ENCODE measurements around the gene FKBP5. TPM values are rescaled to one million over a fixed set of nuclear protein-coding genes. Genes with fewer than 3 reads are reported as not detected.

FKBP5 gene
- total and polyA plus RNA-seq, 9 donors = 36.2 to 231 (median 142) TPM

GRCh38 chr6:35626401-35626800 is 62.3 kb downstream of the FKBP5 start:
- H3K27ac ChIP-seq = no peak overlapping the region

GRCh38 chr6:35624341-35625070 is 64.2 kb downstream of the FKBP5 start:
- Histone ChIP-seq H3K4me1 (ENCODE audit: insufficient read depth) (peaks cover 9% of the 10 kb centered on the region), H3K4me3 (no peak overlapping the region), H3K9me3 (no peaks in the 10 kb centered on the region), H3K36me3 (no peaks in the 10 kb centered on the region), H3K27ac (no peak overlapping the region), H3K27me3 (no peaks in the 10 kb centered on the region)
- intact Hi-C loops (cut with DNase I) = no loop called here
- 65 to 75% (median 70%) methylated on average over 9 of the region's 9 CpGs for WGBS, 3 donors
- DNase-seq = no peak
- TF ChIP-seq EP300 (IDR thresholded peaks at IDR 0.05) (no peak), POLR2A (IDR thresholded peaks at IDR 0.05) (no peak), CTCF (IDR thresholded peaks at IDR 0.05) (no peak)

More at GRCh38 chr6:35626401-35626800, 62.3 kb downstream of the FKBP5 start:
- no peaks in the 10 kb centered on the region for H3K27me3 ChIP-seq
- no peak for DNase-seq
- WGBS, 3 donors = 81 to 88% (median 84%) methylated on average over 2 of the region's 2 CpGs
- H3K36me3 ChIP-seq = no peaks in the 10 kb centered on the region
- TF ChIP-seq CTCF (IDR thresholded peaks at IDR 0.05) (no peak), EP300 (IDR thresholded peaks at IDR 0.05) (no peak), POLR2A (IDR thresholded peaks at IDR 0.05) (no peak)
- H3K4me1 ChIP-seq (ENCODE audit: insufficient read depth) = peaks cover 4% of the 10 kb centered on the region
- H3K4me3 ChIP-seq = no peak overlapping the region
- intact Hi-C loops (cut with DNase I) = no loop called here
- H3K9me3 ChIP-seq = no peaks in the 10 kb centered on the region

DNA sequence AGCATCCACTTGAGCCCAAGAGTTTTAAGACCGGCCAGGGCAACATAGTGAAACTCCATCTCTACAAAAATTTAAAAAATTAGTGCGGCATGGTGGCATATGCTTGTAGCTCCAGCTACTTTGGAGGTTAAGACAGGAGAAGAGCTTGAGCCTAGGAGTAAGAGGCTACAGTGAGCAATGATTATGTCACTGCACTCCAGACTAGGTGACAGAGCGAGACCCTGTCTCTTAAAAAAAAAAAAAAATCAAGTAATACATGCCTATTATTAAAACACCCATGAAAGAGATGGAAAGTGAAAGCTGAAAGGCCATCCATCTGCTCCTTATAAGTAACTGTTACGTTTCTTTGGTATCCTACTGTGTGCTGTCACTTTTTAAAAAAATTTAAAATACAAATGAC is 66.4 kb downstream of the FKBP5 start:
- no peaks in the 10 kb centered on the region for H3K9me3 ChIP-seq
- intact Hi-C loops (cut with DNase I) = no loop called here
- TF ChIP-seq POLR2A (IDR thresholded peaks at IDR 0.05) = no peak
- no peak for TF ChIP-seq CTCF (IDR thresholded peaks at IDR 0.05)
- TF ChIP-seq EP300 (IDR thresholded peaks at IDR 0.05) = no peak
- DNase-seq = no peak
- no peak overlapping the region for H3K27ac ChIP-seq
- no peaks in the 10 kb centered on the region for H3K27me3 ChIP-seq
- no peaks in the 10 kb centered on the region for H3K36me3 ChIP-seq
- 95 to 100% (median 98%) methylated on average over 4 of the region's 4 CpGs for WGBS, 3 donors
- no peak overlapping the region for H3K4me3 ChIP-seq
- H3K4me1 ChIP-seq (ENCODE audit: insufficient read depth) = peaks cover 9% of the 10 kb centered on the region

GRCh38 chr6:35620706-35621105 is 68.0 kb downstream of the FKBP5 start:
- no peak overlapping the region for H3K27ac ChIP-seq
- intact Hi-C loops (cut with DNase I) = loop anchor here in 1 of 4 donors (2.0 kb wide), 1 partner anchor 60 kb away; no protein-coding TSS in a partner anchor
- no peaks in the 10 kb centered on the region for H3K36me3 ChIP-seq
- H3K27me3 ChIP-seq = no peaks in the 10 kb centered on the region
- no peak for DNase-seq
- no peak overlapping the region for H3K4me3 ChIP-seq
- no peak for TF ChIP-seq CTCF (IDR thresholded peaks at IDR 0.05)
- TF ChIP-seq EP300 (IDR thresholded peaks at IDR 0.05) = no peak
- TF ChIP-seq POLR2A (IDR thresholded peaks at IDR 0.05) = no peak
- 77 to 83% (median 83%) methylated on average over 1 of the region's 1 CpG for WGBS, 3 donors
- H3K9me3 ChIP-seq = no peaks in the 10 kb centered on the region
- peaks cover 9% of the 10 kb centered on the region for H3K4me1 ChIP-seq (ENCODE audit: insufficient read depth)

All from ovary (tissue), 9 donors.